Ecto neural progenitor cell (in vitro differentiated cells): ENCODE data around the gene DYNLRB1.
"Not testable (repeated sequence)": the region's sequence is repeated elsewhere in the genome, so short reads cannot be mapped to it uniquely, and the experiment has no call there.

Experiments used
- DNase-seq: peaks from one replicate; pipeline ENCODE4 v3.0.0-alpha.2; 2018; ENCODE audit warnings: low spot score

DYNLRB1 gene

GRCh38 chr20:34512266-34512954 lies 3.8 kb upstream of the DYNLRB1 start:
- no peak for DNase-seq

- DNase-seq: no peak
Observed at GRCh38 chr20:34512955-34513419, 3.2 kb upstream of the DYNLRB1 start.

- DNase-seq: not testable (repeated sequence)
Observed at GRCh38 chr20:34514034-34514433, 2.2 kb upstream of the DYNLRB1 start.

- DNase-seq: no peak
Observed at GRCh38 chr20:34514897-34515483, 1.2 kb upstream of the DYNLRB1 start.

GRCh38 chr20:34515484-34516246 lies 557 bp upstream of the DYNLRB1 start:
- DNase-seq: peak; percentile 74

GRCh38 chr20:34517114-34517505 lies 888 bp downstream of the DYNLRB1 start:
- no peak for DNase-seq

- DNase-seq: not testable (repeated sequence)
Observed at GRCh38 chr20:34518863-34519262, 2.6 kb downstream of the DYNLRB1 start.

- not testable (repeated sequence) for DNase-seq
Observed at GRCh38 chr20:34519841-34520240, 3.6 kb downstream of the DYNLRB1 start.

GRCh38 chr20:34522969-34523871 lies 7.0 kb downstream of the DYNLRB1 start:
- no peak for DNase-seq

GRCh38 chr20:34524426-34524825 lies 8.2 kb downstream of the DYNLRB1 start:
- DNase-seq: no peak

GRCh38 chr20:34525342-34525708 lies 9.1 kb downstream of the DYNLRB1 start:
- no peak for DNase-seq

- DNase-seq: no peak
Observed at GRCh38 chr20:34525709-34526416, 9.6 kb downstream of the DYNLRB1 start.

GRCh38 chr20:34526466-34526865 lies 10.2 kb downstream of the DYNLRB1 start:
- no peak for DNase-seq

- no peak for DNase-seq
Observed at GRCh38 chr20:34527016-34527415, 10.8 kb downstream of the DYNLRB1 start.

GRCh38 chr20:34528921-34529297 lies 12.7 kb downstream of the DYNLRB1 start:
- DNase-seq: no peak

- no peak for DNase-seq
Observed at GRCh38 chr20:34529742-34530141, 13.5 kb downstream of the DYNLRB1 start.

- no peak for DNase-seq
Observed at GRCh38 chr20:34530342-34530741, 14.1 kb downstream of the DYNLRB1 start.

GRCh38 chr20:34531608-34532265 lies 15.5 kb downstream of the DYNLRB1 start:
- DNase-seq: no peak

- DNase-seq: no peak
Observed at GRCh38 chr20:34532320-34532719, 16.1 kb downstream of the DYNLRB1 start.

GRCh38 chr20:34532756-34533155 lies 16.5 kb downstream of the DYNLRB1 start:
- DNase-seq: no peak
